GM12878 (cell line): ENCODE data around the gene AHNAK2. TPM values are rescaled to one million over a fixed set of nuclear protein-coding genes. Genes with fewer than 3 reads are reported as not detected.

Experiments
- ATAC-seq: fragments of 200-7000 bp; cut with Tn5 transposase; 3 replicates; pipeline ENCODE4 v1.9.1; 2020; ENCODE audit warnings: mild to moderate bottlenecking, moderate library complexity
- BruUV-seq: library from RNA; stranded (reverse); fragments of 400-500 nt; replicated peaks from 2 replicates; lab custom pipeline; 2021; lab: Mats Ljungman, UMichigan
- CTCF ChIA-PET: fragments of 300-600 bp; sonication (Branson Sonifier 250); formaldehyde crosslinking; extraction: SDS; loops from one replicate; lab custom pipeline; 2021; ENCODE audit warnings: inconsistent platforms; lab: Yijun Ruan, JAX
- POLR2A ChIA-PET: fragments of 350-600 bp; formaldehyde crosslinking; extraction: SDS; loops from one replicate; lab custom pipeline; 2021; ENCODE audit warnings: inconsistent platforms; lab: Charles Lee
- RAD21 ChIA-PET: fragments of 300-600 bp; sonication (Branson Sonifier 250); formaldehyde crosslinking; loops from one replicate; lab custom pipeline; 2023; ENCODE audit warnings: antibody characterized with exemption; ENCODE audit not compliant: unreplicated experiment; lab: Charles Lee
- SMC1A ChIA-PET: fragments of 300-600 bp; sonication (Branson Sonifier 250); formaldehyde crosslinking; loops from one replicate; lab custom pipeline; 2023; ENCODE audit not compliant: unreplicated experiment, uncharacterized antibody; lab: Charles Lee
- DNase-seq: peaks from one replicate; pipeline ENCODE4 v3.0.0-alpha.2; 2011; ENCODE audit warnings: low read depth, low spot score
- FAIRE-seq: peaks from 3 replicates; lab custom pipeline; 2011; peaks lifted over from hg19 to GRCh38; lab: Jason Lieb, UNC
- H2AFZ ChIP-seq: 2 replicates; pipeline ENCODE4 v1.6.0; 2011; ENCODE audit warnings: low read depth, low read length, control low read depth; ENCODE audit not compliant: control insufficient read depth
- H3K27ac ChIP-seq: 2 replicates; pipeline ENCODE4 v1.5.1; 2011; ENCODE audit warnings: control low read depth; ENCODE audit not compliant: control insufficient read depth, insufficient read depth
- H3K27me3 ChIP-seq, 2 experiments: replicated peaks in 1 of 2; 2 replicates each; pipeline versions ENCODE4 v1.6.0 to v1.6.1; 2011; ENCODE audit warnings: low read length in 1 of 2; ENCODE audit not compliant: control insufficient read depth in 2 of 2, insufficient read depth in 2 of 2
- H3K36me3 ChIP-seq, 2 experiments: 2 replicates each; pipeline ENCODE4 v1.5.1; 2011; ENCODE audit warnings: low read length in 1 of 2; ENCODE audit not compliant: control insufficient read depth in 2 of 2, insufficient read depth in 2 of 2
- H3K4me1 ChIP-seq: 2 replicates; pipeline ENCODE4 v1.6.1; 2011; ENCODE audit warnings: mild to moderate bottlenecking, low read length, moderate library complexity, mixed read lengths; ENCODE audit not compliant: control insufficient read depth, insufficient read depth
- H3K4me2 ChIP-seq: 2 replicates; pipeline ENCODE4 v1.6.0; 2011; ENCODE audit warnings: control low read depth; ENCODE audit not compliant: control insufficient read depth, insufficient read depth
- H3K4me3 ChIP-seq: fragments of 200-600 bp; sonication (generic); 2 replicates; pipeline ENCODE4 v1.5.1; 2016
- H3K79me2 ChIP-seq: 2 replicates; pipeline ENCODE4 v1.6.0; 2011; ENCODE audit warnings: low read length; ENCODE audit not compliant: control insufficient read depth, insufficient read depth
- H3K9ac ChIP-seq: 2 replicates; pipeline ENCODE4 v1.8.0; 2011; ENCODE audit warnings: low read length, control low read depth, mixed read lengths; ENCODE audit not compliant: control insufficient read depth, insufficient read depth
- H3K9me3 ChIP-seq: replicated peaks from 3 replicates; pipeline ENCODE4 v1.5.1; 2011; ENCODE audit warnings: mild to moderate bottlenecking, low read length; ENCODE audit not compliant: control insufficient read depth, insufficient read depth
- H4K20me1 ChIP-seq: 2 replicates; pipeline ENCODE4 v1.6.0; 2011; ENCODE audit not compliant: control insufficient read depth, insufficient read depth
- JUNB ChIP-seq: IDR thresholded peaks from 2 replicates; pipeline ENCODE4 v1.6.1; 2016; ENCODE audit warnings: antibody characterized with exemption, mild to moderate bottlenecking
- JUND ChIP-seq: IDR thresholded peaks from 2 replicates; pipeline ENCODE4 v1.6.1; 2012; ENCODE audit warnings: low read depth, mild to moderate bottlenecking, low read length, improper control_type of control experiment, moderate library complexity
- PML ChIP-seq: IDR thresholded peaks from 2 replicates; pipeline ENCODE4 v1.6.1; 2012; ENCODE audit warnings: low read length, inconsistent platforms
- SUPT20H ChIP-seq: IDR thresholded peaks from 2 replicates; pipeline ENCODE4 v1.6.1; 2011; ENCODE audit warnings: low read depth, mild to moderate bottlenecking, low read length, moderate library complexity, borderline replicate concordance; ENCODE audit not compliant: control insufficient read depth
- WGBS: methylation state at CpG from one replicate; pipeline ENCODE4 v1.1.6; 2016; ENCODE audit warnings: low lambda C conversion rate; ENCODE audit not compliant: insufficient replicate concordance, insufficient coverage; ENCODE audit errors: missing lambda C conversion rate; 5-methylcytosine and 5-hydroxymethylcytosine counted together
- in situ Hi-C: fragments of 300-500 bp; cut with MboI; formaldehyde crosslinking; loops from 9 replicates; pipeline ENCODE4 v1.14.3; 2018; ENCODE audit warnings: mixed read lengths
- intact Hi-C: fragments of 100-400 bp; cut with micrococcal nuclease; formaldehyde crosslinking; loops from one replicate; pipeline ENCODE4 v1.14.2; 2022; ENCODE audit not compliant: unreplicated experiment
- polyA plus RNA-seq, 11 experiments: library from polyadenylated mRNA; depleted of rRNA in 4 of 11; unstranded in 6 of 11; stranded (reverse) in 5 of 11; fragments of >200 nt; fragmentation: Nextera tagmentation in 4 of 11; fragmentation: Illumina TruSeq in 1 of 11; extraction: Ambion mirVana in 4 of 11; extraction: Trizol in 1 of 11; gene quantifications; 1 replicate in 1 of 11; 2 replicates in 10 of 11; pipeline versions ENCODE4 v1.2.1 to v1.2.3, GENCODE V29; 2011 to 2016; ENCODE audit warnings: inconsistent platforms in 2 of 11, missing spikeins in 2 of 11, low read depth in 1 of 11
- total RNA-seq, 4 experiments: library from RNA; depleted of rRNA in 3 of 4; stranded (reverse); fragments of >200 nt in 3 of 4; fragmentation: Illumina TruSeq in 1 of 4; extraction: Trizol in 1 of 4; gene quantifications; 2 replicates each; pipeline versions ENCODE4 v1.2.1 to v1.2.3, GENCODE V29; 2013 to 2021
- TF ChIP-seq, protein P1 (sequence below): fragments of 450-650 bp; formaldehyde crosslinking; IDR thresholded peaks from 2 replicates; pipeline ENCODE4 v1.5.0; 2022; ENCODE audit warnings: mild to moderate bottlenecking, missing genetic modification characterization
- TF ChIP-seq, protein P2 (sequence below), 3 experiments: IDR thresholded peaks in 2 of 3; conservative IDR thresholded peaks in 1 of 3; 2 replicates each; pipeline ENCODE4 v1.5.1; 2011; ENCODE audit warnings: low read depth in 3 of 3, low read length in 3 of 3, mild to moderate bottlenecking in 3 of 3, control low read depth in 2 of 3, moderate library complexity in 2 of 3, inconsistent platforms in 1 of 3, mixed read lengths in 1 of 3; ENCODE audit not compliant: control insufficient read depth in 2 of 3, insufficient read depth in 1 of 3; ENCODE audit errors: extremely low read depth in 1 of 3
- TF ChIP-seq, protein P3 (sequence below): IDR thresholded peaks from 2 replicates; pipeline ENCODE4 v1.6.1; 2012; ENCODE audit warnings: low read depth, low read length, improper control_type of control experiment

Gene AHNAK2
- total and polyA plus RNA-seq, 10 of the 15 experiments (the other 5 are each of a cell fraction or from before 2014, with no cell fraction given), result 0.03 to 0.10 TPM; not detected in 8

- no peak overlapping the region for H3K4me2 ChIP-seq
- 48% methylated on average over 18 of the region's 19 CpGs for WGBS
- H3K9me3 ChIP-seq, result no peaks in the 10 kb centered on the region
- no peaks in the 10 kb centered on the region for H4K20me1 ChIP-seq
- DNase-seq, result no peak
- H3K4me3 ChIP-seq, result no peak overlapping the region
- no peaks in the 10 kb centered on the region; the same call in 1 of the 2 replicates for H3K4me1 ChIP-seq
- no peak overlapping the region for H3K27ac ChIP-seq
- H2AFZ ChIP-seq, result no peak overlapping the region
- TF ChIP-seq JUNB, result no peak
- TF ChIP-seq SUPT20H, result no peak
- TF ChIP-seq PML, result no peak
- FAIRE-seq, result peak; percentile 41
- intact Hi-C loops, result loop anchor here (10.0 kb wide), 1 partner anchor 85 kb away; no protein-coding TSS in a partner anchor
- ChIA-PET POLR2A (no interaction called here), RAD21 (no interaction called here), SMC1A (no interaction called here), CTCF (no interaction called here)
- in situ Hi-C loops, result loop anchor here (5.0 kb wide), 1 partner anchor 67 kb away; no protein-coding TSS in a partner anchor
- BruUV-seq, result no TSS peak
- H3K9ac ChIP-seq, result no peak overlapping the region
- H3K79me2 ChIP-seq, result no peaks in the 10 kb centered on the region
- peaks cover 7 to 10% of the 10 kb centered on the region in 2 experiments for H3K27me3 ChIP-seq
- H3K36me3 ChIP-seq, result no peaks in the 10 kb centered on the region
- ATAC-seq, result no peak
These were observed 1.8 kb upstream of the AHNAK2 start for GRCh38 chr14:104979758-104980610.

DNA sequence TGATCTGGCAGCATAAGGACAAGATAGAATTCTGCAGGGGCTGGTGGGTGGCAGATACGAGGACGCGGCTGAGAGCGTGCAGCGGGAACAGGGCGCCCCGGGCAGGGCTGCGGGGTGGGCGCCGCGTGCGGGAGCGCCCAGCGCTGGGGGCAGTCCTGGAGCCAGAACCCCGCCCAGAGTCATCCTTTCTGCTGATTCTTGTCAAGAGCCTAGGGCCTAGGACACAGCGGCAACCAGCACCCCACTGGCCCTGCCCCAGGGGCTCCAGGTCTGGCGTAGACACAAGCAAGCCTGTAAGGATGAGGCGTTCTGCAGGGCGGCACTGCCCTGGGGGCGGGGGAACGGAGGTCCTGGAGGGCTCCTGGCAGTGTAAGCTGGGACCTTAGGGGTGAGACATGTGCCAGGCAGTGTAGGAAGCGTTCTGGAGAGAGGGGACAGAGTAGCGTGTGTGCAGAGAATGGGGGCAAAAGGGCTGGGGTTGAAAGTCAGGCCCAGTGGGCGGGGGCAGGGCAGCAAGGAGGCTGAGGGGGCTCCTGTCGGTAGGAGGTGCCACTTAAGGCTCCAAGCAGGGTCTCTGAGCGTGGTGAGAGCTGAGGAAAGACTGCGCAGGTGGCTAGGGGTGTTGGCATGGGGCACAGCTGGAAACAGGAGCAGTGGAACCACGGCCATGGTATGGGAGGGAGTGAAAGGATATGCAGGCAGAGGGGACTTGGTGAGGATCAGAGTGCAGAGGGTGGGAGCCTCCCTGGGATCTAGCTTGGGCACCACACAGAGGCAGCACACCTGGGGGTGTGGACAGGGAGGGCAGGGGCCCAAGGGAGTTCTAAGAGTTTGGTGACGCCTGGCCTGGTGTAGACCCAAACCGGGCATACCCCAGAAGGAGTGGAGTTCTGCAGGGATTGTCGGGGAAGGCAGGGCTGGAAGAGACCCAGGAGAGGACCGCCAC, 845 bp upstream of the AHNAK2 start:
- H3K27me3 ChIP-seq, result peaks cover 7 to 10% of the 10 kb centered on the region in 2 experiments
- ATAC-seq (no peak), DNase-seq (no peak), FAIRE-seq (no peak)
- H3K4me2 ChIP-seq, result no peak overlapping the region
- intact Hi-C loops, result loop anchor here (10.0 kb wide), 1 partner anchor 84 kb away; no protein-coding TSS in a partner anchor
- H3K27ac ChIP-seq, result no peak overlapping the region
- BruUV-seq, result no TSS peak
- H3K4me1 ChIP-seq, result no peaks in the 10 kb centered on the region; the same call in 1 of the 2 replicates
- ChIA-PET POLR2A (no interaction called here), SMC1A (no interaction called here), RAD21 (no interaction called here), CTCF (no interaction called here)
- no peak overlapping the region for H3K4me3 ChIP-seq
- no peaks in the 10 kb centered on the region for H3K79me2 ChIP-seq
- no peaks in the 10 kb centered on the region for H3K36me3 ChIP-seq
- no peaks in the 10 kb centered on the region for H4K20me1 ChIP-seq
- 37% methylated on average over 17 of the region's 32 CpGs for WGBS
- H2AFZ ChIP-seq, result no peak overlapping the region
- no peaks in the 10 kb centered on the region for H3K9me3 ChIP-seq
- in situ Hi-C loops, result no loop called here
- H3K9ac ChIP-seq, result no peak overlapping the region
- TF ChIP-seq, protein P1, sequence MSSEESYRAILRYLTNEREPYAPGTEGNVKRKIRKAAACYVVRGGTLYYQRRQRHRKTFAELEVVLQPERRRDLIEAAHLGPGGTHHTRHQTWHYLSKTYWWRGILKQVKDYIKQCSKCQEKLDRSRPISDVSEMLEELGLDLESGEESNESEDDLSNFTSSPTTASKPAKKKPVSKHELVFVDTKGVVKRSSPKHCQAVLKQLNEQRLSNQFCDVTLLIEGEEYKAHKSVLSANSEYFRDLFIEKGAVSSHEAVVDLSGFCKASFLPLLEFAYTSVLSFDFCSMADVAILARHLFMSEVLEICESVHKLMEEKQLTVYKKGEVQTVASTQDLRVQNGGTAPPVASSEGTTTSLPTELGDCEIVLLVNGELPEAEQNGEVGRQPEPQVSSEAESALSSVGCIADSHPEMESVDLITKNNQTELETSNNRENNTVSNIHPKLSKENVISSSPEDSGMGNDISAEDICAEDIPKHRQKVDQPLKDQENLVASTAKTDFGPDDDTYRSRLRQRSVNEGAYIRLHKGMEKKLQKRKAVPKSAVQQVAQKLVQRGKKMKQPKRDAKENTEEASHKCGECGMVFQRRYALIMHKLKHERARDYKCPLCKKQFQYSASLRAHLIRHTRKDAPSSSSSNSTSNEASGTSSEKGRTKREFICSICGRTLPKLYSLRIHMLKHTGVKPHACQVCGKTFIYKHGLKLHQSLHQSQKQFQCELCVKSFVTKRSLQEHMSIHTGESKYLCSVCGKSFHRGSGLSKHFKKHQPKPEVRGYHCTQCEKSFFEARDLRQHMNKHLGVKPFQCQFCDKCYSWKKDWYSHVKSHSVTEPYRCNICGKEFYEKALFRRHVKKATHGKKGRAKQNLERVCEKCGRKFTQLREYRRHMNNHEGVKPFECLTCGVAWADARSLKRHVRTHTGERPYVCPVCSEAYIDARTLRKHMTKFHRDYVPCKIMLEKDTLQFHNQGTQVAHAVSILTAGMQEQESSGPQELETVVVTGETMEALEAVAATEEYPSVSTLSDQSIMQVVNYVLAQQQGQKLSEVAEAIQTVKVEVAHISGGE (CRISPR knock-in tag), result no peak
- TF ChIP-seq, protein P2, sequence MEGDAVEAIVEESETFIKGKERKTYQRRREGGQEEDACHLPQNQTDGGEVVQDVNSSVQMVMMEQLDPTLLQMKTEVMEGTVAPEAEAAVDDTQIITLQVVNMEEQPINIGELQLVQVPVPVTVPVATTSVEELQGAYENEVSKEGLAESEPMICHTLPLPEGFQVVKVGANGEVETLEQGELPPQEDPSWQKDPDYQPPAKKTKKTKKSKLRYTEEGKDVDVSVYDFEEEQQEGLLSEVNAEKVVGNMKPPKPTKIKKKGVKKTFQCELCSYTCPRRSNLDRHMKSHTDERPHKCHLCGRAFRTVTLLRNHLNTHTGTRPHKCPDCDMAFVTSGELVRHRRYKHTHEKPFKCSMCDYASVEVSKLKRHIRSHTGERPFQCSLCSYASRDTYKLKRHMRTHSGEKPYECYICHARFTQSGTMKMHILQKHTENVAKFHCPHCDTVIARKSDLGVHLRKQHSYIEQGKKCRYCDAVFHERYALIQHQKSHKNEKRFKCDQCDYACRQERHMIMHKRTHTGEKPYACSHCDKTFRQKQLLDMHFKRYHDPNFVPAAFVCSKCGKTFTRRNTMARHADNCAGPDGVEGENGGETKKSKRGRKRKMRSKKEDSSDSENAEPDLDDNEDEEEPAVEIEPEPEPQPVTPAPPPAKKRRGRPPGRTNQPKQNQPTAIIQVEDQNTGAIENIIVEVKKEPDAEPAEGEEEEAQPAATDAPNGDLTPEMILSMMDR (IDR thresholded peaks at IDR 0.05 in 2 of 3, conservative IDR thresholded peaks at IDR 0.05 in 1 of 3; ENCODE audit: control insufficient read depth in 2 of 3, extremely low read depth in 1 of 3, insufficient read depth in 1 of 3, low read depth in 3 of 3, low read length in 3 of 3), result no peak
- TF ChIP-seq, protein P3, sequence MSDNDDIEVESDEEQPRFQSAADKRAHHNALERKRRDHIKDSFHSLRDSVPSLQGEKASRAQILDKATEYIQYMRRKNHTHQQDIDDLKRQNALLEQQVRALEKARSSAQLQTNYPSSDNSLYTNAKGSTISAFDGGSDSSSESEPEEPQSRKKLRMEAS, result no peak
- TF ChIP-seq JUND, result no peak
